HG03159 (cell line): ENCODE results near the gene HIRA.
"Not testable (repeated sequence)": the region's sequence is repeated elsewhere in the genome, so short reads cannot be mapped to it uniquely, and the experiment has no call there.

Experiments
- ATAC-seq: cut with Tn5 transposase; IDR thresholded peaks from one replicate; pipeline ENCODE4 v1.9.1; 2021; ENCODE audit warnings: mild to moderate bottlenecking, moderate library complexity; ENCODE audit not compliant: unreplicated experiment

Gene HIRA

DNA sequence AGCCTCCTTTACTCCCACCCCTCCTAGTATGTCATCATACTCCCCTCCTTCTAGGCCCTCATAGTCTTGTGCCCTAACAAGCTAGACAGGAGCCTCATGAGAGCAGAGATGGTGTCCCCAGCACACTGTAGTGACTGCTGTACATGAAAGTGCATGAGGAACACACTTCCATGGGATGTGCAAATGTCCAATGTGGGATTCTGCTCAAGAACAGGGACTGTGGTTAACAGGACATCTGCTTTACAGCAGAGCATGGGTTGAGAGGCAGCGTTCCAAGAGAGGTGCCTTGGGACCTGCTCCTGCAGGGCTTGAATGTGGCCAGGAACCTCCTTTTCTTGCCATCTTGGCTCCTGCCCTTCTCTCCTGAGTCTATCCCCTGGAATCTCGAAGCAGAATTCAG is 45.3 kb downstream of the HIRA start:
- no peak for ATAC-seq

DNA sequence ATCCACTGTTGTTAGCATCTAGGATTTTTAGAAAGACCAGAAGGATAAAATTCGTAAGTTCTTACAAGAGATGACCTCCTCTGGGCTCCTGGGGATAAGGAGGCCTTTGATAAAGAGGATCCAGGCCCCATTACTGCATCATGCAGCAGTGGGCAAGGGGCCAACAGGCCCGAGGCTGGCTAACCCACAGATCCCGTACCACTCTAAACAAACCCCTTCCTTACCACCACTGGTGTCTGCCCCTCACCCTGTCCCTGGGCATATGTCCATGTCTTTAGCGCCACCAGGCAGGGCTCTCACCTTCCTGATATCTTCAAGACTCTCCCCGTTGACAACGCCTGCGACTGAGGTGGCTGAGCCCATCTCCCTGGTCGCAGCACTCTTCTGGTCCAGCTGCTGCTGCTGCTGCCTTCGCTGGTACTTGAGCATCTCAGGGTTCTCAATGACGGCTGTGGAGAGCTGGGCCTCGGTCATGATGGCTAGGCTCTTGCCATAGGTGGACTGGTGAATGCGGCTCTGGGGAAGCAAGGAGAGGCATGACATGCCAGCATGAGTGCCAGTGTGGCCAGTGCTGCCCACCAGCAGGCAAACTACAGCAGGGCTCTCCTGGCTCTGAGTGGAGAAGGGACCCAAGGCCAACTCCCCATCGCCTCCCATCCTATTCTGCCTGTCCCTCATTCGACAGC is 46.2 kb downstream of the HIRA start:
- ATAC-seq, result no peak

DNA sequence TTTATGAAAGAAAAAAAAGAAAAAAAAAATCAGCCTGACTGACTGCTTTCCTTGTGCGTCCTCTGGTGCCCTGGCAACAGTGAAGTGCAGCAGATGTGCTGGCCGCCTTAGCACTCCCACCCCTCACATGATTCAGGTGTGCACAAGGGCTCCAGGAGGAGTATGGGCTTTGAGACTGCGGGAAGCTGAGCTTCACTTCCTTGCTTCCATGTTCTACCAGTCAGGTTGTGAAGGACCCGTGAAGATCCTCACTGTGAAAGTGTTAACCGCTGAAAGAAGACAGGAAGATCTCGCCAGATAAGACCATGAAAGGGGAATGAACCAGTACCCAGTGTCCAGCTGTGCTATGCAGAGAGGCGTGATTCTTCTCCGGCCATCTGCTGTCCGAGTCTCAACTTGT is 48.2 kb downstream of the HIRA start:
- ATAC-seq, result no peak

DNA sequence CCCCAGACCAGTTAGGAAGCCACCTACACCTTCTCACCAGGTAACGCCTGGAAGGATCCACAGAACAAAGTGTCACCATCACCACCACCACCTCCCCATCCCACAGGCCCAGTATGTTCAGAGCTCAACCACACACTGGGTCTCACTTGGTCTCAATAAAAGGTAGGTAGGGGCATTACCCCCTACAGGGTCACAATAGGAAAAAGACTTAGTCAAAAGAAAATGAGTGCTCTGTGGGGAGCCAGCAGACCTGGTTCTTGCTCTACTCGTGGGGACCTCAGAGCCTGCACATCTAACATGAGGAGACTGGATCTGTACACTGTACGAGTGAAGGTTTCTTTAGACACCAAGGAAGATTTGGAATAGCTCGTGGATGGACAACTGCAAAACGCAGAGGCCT is 49.3 kb downstream of the HIRA start:
- ATAC-seq, result no peak

DNA sequence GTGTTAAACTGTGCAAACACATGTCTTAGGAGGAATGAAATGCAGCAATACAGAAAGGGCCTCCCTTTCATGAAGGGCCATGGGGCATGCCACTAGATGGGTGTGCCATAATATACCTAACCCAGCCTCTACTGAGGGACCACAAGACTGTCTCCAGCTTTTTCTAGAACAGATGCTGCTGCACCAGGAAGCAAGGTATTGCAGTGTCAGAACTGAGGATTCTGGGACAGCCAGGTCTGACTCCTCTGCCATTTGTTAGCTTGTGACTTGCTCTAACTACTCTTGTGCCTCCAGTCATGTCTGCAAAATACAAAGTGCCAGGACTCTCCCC is 53.2 kb downstream of the HIRA start:
- no peak for ATAC-seq

DNA sequence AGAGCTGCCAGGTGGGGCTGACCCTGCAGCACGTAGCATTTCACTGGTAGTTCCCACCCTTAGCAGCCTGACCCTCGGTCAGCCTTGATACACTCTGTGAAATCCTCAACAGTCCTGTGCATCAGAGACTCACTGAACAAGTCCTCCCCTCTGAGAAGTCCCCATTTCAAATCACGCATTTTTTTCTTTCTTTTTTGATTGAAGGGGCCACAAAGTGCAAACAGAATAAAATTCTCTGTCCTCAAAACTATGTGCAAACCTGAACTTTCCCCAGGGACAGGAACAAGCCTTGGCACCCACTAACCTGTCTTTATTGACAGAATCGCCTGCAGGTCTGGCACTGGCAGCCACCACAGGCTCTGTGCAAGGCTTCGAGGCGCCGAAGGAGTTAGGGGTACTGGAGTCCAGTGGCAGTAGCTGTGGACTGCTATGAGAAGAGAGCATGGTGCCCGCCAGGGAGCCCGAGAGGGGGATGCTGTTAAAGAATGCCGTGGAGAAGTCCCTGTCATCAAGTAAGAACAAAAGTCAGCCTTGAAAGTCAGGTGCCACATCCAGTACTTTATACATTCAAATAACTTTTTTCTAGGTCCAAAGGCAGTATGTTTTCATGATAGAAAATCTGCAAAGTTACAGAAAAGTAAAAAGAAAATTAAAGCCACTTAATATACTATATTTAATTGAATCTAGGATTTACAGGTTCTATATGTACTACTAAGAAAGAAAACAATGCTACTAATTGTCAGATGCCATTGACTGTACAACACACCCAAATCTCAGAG is 53.8 kb downstream of the HIRA start:
- no peak for ATAC-seq

DNA sequence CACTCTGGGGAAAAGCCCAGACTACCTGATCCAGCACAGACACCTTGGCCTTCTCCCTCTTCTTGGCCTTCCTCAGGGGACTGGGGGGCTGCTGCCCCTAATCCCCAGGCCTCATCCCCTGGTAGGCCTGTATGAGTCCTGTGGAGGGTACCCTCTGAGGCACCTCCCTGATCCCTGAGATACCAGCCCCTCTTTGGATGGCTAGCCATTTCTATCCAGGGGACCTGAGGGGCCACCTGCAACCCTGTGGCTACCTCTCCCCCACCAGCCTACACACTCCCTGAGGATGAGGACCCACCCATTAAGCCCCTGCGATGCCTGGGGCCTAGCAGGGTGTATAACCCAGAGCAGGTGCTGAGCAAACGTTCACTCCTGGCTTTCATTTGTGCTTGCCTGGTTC is 54.6 kb downstream of the HIRA start:
- ATAC-seq, result no peak

DNA sequence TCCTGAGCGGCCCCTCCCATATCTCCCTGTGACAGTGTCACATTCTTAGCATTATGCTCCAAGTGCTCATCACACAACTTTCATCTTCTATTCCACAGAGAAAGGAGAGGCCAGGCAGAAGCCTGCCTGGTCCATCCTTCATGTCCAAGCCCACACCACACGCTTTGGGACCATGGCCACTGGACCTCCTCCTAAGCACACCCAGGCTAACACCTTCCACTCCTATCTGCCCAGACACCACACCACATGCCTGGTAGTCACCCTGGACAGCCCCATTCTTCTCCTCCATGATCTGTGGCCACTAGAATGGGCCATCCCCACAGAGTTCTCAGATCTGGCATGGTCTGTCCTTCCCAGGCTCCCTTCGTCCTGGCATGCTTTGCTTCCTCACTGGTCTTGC is 55.3 kb downstream of the HIRA start:
- ATAC-seq, result no peak

DNA sequence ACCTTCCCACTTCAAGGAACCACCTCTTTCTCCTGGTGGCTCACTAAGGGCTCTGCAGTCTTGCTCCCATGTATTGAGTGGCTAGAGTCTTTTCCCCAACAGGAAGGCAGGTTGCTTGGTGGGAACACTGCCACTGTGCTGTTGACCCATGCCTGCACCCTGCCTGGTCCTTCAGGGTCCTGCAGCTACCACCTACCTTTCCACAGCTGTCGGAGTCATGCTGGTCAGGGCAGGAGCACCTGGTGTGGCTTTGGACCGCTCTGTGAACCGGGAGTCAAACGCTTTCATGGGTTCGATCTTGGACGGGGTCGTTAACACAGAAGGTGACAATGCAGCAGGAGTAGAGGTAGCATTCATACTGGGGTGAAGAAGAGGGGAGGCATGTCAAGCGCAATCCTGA is 56.1 kb downstream of the HIRA start:
- no peak for ATAC-seq

DNA sequence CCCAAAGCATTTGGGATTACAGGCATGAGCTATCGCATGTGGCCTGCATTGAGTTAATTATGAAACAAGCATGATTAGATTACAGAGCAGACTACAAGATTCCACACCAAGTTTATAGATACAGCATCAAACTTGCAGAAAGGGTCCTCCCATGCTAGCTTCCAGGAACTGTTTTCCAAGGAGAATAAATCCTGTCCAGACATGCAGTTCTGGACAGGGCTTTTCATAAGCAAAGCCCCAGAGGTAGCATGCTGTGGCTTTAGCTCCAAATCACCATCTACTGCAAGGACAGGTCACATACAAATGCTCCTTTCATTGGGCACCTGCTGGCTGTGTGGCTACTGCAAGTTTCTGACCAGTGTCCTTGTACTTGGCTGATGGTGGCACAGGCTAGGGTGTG is 57.1 kb downstream of the HIRA start:
- ATAC-seq, result no peak

DNA sequence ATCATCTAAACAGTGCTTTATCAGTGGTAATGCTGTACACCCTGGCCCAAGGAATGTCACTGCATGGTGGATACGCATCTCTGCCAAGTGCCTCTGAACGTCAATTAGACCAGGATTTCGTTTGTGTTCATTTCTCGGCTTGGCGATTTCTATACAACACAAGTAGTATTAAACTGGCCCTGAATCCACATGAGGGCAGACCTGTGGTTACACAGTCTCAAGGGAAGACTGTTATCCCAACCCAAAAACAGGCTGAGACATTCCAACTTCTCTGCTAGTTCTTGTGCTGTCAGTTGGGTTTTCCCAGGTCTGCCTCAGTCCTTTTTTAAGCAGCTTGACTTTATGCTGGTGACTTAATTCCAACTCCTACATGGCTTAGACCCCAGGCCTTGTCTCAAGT is 58.1 kb downstream of the HIRA start:
- ATAC-seq, result no peak

DNA sequence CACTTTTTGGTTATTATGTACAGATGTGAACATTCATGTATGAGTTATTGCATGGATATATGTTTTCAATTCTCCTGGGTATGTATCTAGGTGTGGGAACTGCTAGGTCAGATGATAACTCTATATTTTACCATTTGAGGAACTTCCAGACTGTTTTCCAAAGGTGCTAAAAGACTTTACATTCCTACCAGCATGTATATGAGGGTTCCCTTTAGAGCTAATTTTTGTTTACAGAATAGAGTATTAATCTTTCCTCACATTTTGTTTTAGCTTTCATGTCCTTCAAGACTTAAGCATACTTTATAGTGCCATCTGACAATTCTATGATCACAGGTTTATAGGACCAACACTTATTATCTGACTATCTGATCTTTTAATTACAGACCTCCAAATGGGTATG is 59.6 kb downstream of the HIRA start:
- no peak for ATAC-seq

DNA sequence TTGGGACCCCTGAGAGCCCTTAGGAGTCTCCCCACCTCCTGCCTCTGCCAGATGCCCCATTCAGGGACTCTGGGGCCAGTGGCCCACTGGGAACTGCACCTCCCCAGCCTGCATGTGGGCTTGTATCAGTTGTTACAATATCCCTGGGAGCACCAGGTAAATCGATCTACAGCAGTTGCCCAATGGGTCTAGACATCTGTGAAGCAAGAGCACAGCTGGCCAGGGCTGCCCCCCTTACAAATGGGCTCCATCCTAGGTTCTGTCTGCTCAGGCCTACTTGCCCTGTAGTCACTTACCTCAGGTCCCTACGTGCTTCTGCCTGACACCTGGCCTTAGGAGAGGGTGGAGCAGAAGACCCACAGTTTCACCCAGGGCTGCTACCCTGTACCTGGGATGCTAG is 62.7 kb downstream of the HIRA start:
- no peak for ATAC-seq

DNA sequence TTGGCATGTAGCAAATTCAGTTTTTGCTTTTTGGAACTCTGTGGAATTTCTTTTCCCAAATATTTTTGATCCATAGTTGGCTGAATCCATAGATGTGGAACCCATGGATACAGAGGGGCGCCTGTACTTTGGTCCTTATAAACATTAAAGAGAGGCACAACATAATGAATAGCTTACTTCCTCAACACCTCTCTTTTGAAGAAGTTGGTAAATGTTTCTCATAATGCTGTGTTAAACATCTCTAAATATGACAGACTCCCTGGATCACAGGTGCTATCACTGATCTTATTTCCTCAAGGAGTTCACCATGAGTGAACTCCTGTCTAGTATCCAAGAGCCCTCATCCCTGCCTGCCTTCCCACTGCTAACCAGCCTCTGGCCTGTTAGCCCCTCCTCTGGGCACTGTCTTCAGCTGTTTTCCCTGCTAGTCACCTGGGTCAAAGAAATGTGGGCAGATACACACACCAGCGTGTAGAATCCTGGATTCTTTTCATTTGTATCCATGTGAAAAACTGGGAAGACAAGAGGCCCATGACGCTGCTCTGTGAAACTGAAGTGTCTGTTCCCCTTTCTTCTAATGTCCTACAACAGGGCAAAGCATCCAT is 63.7 kb downstream of the HIRA start:
- ATAC-seq, result no peak

DNA sequence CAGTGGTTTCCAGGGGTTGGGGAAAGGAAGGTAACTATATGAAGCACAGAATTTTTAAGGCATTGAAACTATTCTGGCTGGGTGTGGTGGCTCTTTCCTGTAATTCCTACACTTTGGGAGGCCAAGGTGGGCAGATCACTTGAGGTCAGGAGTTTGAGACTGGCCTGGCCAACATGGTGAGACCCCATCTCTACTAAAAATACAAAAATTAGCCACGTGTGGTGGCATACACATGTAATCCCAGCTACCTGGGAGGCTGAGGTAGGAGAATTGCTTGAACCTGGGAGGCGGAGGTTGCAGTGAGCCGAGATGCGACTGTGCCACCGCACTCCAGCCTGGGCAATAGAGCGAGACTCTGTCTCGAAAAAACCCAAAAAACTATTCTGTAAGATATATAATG is 68.0 kb downstream of the HIRA start:
- ATAC-seq, result not testable (repeated sequence)

DNA sequence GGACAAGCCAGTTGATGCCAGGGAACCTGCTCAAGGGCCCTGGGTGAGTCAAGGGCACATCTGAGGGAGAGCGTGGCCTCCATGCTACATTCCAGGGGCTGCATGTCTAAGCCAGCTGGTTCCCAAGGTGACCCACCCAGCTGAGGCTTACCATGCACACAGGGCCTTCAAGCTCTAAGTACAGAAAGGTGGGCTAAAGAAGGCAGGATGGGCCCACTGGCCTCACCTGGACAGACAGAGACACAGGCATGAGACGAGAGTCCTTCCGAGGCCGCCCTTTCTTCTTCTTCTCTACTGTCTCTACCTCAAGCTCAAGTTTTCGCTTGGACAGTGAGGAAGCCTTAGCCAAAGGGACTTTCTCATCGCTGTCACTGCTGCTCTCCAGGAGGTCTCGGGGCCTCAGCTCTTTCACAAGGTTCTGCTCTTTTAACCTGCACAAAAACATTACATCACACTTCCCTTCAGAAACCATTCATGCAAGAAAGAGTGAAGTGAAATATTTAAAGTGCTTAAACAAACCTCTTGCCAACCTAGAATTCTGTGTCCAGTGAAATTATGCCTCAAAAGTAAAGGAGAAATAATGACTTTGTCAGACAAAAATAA is 69.9 kb downstream of the HIRA start:
- peak; percentile 70 for ATAC-seq

DNA sequence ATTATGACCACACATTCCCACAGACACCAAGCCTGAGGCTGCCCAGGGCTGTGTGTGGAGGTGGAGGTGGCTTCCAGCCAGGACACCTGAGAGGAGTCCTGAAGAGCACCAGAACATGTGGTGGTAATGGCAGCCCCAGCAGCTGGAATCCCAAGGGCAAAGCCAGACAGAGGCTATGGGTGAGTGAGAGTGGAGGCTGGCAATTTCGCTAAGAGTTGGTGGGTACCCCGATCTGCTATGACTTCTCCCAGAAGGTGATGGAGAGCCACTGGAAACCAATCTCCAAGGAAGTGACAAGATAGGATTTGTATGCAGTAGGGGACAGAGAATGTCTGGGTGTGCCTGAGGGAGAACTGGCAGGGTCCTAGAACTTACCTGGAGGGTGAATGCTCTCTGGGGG is 70.7 kb downstream of the HIRA start:
- ATAC-seq, result no peak

DNA sequence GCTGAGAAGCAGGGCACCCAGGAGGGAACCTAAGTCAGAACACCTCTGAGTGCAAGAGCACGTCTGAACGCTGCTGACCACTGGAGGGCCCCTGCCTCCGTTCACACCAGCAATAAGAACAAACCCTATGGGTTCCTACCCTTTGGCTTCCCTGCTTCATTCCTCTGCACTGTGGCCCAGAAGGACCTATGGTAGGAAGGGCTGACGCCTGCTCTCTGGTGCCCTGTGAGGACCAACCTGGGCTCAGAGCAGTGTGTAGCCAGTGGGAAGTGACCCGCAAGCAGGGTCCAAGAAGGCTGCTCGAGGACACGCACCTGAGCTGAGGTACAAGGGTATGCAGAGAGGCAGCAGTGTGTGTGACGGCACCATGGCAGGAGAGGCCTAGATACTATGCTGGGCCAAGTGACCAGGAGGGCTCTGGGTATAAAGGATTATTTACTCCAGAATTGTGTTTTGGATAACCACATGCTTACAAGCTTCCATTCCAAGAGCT is 71.2 kb downstream of the HIRA start:
- ATAC-seq, result no peak

DNA sequence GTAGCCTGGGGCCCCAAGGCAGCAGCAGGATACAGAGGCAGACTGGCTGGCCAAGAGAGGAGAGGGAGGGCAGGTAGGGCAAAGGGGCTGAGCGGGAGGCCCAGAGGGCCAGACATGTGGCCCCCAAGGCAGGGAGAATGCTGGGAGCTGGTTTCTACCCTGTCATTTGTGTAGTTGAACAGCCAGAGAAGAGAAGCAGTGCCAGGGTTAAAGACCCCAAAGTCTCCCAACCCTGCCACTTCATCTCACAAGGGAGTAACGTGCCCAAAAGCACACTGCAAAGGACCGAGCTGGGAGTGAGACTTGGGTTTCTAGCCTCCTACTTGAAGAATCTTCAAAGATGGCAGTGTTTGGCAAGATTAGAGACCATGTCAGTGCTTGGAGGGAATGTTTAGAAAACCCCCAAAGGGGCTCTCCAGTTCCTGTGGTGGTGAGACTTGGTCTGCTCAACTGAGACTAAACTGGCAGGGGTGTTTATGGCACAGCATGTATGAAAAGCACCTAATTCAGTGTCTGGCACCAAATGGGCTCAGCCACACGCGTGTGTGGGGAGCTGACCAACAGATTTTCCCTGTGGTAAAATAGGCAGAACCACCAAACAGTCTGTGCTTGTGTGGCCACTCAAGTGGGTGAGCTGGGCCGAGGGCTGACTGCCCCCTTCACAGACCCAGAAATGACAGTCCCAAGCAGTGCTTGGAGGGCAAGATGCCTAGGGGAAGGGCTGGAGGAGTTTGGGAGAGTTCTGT is 71.8 kb downstream of the HIRA start:
- ATAC-seq, result no peak

DNA sequence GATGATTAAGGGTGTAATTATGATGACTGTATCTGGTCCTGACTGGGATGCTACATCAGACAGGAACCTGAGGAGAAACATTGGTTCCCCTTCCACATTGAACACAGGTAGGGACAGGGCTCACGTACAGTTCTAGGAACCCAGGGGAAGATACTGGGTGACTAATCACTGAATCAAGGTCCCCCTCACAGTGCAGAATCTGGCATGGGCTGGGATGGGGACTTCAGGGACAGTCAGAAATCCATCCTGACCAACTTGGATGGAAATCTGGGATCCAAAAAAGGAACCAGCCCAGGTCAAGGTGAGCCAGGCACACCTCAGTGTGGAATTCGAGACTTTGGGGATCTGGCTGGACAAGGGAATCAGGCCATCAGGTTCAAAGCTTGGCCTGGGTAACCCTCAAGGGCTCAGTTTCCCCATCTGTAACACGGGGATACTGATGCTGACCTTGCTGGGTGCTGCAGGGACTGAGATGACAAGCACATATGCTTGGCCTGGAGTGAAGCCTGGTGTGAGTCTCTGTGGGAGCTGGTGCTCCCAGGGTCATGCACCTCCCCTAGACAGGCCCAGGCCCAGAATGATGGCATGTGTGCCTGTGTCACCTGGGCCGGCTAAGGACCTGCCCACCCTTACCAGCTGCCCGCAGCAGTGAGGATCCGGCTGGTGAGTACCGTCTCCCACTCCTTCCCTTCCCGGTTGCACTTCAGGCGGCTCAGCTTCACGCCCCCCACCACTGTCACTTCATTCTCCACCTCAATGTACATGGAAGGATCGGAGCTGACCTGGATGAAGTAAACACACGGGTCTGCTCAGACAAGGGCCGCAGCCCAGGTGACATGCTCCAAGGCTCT is 72.6 kb downstream of the HIRA start:
- no peak for ATAC-seq
